GM18861 (cell line): ENCODE measurements around the gene RTP5.
A peak's percentile ranks its signal among the peaks of the same experiment; 100 is the strongest.

Source experiments
- ATAC-seq: cut with Tn5 transposase; IDR thresholded peaks from one replicate; pipeline ENCODE4 v1.9.1; 2021; ENCODE audit not compliant: unreplicated experiment

RTP5 gene

DNA sequence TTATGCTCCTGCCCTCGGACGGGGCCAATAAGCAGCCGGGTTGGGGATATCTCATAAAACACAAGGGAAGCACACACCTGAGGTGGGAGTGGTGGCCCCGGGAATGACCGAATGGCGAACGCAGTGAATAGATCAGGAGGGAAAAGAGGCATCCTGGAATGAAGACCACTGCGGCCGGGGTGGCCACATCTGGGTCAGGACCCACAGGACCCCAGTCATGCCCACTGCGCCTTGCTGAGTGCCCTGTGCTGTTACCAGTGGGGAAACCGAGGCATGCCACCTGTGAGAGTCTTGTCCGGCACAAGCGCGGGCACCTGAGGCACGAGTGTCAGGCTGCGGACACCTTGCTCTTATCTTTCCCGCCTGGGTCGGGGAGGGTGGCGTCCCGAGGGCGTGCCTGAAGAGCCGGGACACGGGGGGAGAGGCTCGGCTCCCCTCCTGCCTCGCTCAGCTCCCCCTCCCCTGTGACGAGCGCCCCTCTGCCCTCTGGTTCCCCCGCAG lies 12.4 kb upstream of the RTP5 start:
- ATAC-seq: no peak

DNA sequence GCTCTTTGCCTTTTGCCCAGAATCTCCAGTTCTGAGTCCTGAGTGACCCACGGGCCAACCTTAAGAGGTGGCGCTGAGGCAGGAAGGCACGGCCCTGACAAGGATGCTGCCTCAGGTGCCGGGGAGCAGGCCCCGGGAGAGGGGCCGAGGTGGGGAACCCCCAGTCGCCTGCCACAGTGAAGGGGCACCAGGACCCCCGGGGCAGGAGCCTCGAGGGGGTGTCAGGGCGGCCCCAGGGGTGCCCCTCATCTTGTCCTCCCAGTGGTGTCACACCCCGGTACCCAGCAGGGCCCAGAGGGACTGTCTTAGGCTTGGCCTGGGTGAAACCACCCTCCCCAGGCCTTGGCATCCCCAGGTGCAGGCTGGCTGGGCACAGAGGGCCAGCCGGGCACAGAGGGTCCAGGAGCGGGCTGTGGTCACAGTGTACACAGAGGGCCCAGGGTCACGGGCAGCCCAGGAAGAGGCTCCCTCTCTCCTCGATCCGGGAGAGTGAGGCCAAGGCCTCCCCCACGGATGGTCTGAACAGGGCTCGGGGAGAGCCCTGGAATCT lies 11.9 kb upstream of the RTP5 start:
- no peak for ATAC-seq

DNA sequence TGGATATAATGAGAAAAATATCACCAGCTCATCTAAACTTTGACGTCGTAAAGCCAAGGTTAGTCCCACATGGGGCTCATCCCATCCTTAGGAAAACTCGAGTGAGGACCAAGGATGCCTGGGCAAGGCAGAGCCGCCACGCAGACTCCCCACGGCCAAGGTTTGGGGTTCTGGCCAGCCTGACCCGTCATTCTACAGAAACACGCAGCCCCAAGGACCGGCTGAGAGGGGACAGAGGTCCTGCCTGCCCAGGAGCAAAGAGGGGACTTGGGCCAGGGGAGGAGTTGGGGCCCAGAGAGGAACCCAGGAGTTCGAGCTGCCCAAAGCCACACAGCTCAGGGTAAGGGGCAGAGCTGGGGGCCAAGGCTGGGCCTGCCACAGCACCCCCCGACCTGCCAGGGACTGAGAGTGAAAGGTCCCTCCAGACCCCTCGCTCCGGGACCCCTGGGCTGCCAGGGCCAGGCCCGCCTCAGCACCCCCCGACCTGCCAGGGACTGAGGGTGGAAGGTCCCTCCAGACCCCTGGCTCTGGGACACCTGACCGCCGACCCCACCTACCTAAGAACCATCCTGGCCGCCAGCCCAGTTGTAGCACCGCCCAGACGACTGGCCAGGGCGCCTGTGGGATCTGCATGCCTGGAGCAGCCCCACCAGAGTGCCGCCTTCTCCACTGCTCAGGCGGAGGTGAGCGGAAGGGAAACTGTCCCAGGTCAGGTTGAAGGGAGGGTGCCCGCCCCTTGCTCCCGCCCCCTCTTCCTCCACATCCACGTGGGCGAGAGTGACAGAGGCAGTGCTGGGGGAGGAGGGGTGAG lies 11.1 kb upstream of the RTP5 start, which contains the start of gene PDCD1:
PDCD1 (minus strand) TSS at position 689 of the 811 bp plus-strand sequence; CDS start at position 633, 56 bp downstream.
- no peak for ATAC-seq

DNA sequence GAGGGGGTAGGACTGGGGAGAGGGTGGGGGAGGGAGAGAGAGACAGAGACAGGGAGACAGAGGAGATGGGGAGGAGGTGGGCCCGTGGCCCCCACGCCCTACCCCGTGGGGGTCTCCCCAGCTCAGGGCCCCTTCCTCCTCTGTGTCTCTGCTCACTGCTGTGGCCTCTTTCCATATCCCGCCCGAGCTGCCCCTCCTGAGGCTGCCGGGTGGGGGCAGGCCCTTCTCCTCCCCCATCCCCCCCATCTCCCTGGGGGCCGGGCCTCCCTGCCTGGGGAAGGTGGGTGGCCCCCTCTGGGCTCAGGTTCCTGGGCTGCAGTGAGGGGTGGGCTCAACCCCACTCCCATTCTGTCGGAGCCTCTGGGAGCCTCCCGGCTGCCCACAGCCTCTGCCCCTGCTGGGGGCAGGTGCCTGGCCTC lies 10.5 kb upstream of the RTP5 start:
- ATAC-seq: peak; percentile 6

DNA sequence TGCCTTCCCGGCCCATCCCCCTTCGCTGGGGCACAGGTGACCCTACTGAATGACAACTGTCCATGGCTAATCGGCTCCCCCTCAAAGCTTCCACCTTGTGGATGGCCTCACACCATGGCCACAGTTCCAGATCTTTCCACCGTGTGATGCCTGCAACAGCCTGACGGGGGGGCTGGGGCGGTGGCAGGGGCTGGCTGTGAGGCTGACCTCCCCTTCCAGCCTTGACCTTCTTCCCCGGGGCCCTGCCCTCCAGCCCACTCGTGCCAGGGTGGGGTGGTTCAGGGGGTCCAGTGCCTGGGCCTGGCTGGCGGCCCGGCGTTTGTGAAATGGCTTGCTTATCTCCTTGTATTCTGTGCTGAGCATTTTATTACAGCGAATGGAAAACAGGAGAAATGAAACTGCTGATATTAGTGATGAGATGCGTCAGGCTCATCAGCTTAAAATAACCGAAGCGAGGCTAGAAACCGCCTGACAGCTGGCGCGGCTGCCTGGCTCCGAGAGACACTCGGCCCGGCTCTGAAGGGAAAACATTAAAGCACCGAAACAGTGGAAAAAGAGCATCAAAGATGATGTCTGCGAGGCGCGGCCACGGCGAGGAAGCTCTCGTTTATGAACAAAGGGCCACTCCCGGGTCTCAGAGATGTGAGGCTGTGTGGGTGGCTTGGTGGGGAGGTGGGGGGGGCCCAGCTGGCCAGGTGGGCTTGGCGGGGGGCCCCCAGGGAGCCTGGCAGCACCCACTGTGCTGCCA lies 9.9 kb upstream of the RTP5 start:
- ATAC-seq: peak; percentile 34

DNA sequence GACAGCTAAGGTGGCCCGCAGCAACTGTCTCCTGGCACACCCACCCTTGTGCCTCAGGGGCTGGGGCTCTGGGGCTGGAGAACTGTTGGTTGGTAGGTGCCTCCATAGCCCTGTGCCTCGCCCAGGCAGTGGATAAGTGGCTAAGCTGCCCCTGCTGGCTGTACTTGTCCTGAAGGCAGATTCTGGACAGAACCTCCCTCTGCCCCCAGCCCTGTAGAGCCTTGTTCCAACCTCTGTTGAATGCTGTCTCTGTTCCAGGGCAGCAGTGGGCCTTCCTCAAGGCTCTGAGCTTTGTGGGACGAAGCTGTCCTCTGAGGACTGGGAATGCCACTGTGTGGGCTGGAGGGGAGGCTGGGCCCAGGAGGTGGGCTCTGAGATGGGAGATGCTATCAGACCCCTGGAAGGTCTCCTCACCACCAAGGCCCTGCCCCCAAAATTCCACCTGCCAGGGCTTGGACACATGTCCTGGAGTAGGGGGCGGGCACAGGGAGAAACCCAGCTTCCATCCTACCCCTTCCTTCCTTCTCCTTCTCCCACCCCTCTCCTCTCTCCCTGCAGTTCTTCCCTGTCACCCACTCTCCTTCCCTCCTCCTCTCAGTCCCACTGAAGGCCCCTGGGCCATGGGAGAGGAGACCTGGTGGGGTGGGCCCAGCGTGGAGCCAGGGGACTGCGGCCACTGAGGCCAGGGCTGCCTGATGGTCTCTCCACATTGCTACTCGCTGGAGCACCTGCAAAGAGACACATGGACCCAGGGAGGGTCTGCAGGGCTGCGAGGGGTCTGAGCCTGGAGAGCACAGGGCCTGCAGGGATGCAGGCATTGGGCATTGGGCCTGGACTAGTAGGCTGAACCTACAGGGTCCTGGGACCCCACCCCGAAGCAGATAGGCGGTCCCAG lies 9.1 kb upstream of the RTP5 start:
- ATAC-seq: no peak

DNA sequence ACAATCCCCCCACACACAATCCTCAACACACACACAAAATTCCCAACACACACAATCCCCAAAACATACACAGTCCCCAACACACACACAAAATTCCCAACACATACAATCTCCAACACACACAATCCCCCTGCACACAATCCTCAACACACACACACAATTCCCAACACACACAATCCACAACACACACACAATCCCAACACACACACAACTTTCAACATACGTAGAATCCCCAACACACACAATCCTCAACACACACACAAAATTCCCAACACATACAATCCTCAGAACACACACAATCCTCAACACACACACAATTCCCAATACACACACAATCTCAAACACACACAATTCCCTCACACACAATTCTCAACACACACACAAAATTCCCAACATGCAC lies 8.3 kb upstream of the RTP5 start:
- ATAC-seq: no peak

DNA sequence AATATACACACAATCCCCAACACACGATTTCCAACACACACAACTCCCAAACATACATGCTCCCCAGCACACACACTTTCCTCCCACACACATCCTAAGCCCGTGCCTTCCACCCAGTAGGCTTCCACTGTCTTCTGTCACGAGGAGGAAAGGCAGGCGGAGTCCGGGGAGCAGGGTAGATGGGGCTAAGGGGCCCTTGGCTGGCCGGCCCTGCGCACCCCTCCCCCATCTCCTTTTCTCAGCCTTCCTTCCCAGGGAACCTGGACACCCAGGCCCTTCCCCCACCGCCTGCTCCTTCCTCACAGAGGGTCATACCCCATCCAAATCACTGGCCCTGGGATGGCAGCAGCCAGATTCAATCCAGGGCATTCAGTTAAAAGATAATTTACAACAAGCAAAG lies 7.4 kb upstream of the RTP5 start:
- ATAC-seq: no peak

DNA sequence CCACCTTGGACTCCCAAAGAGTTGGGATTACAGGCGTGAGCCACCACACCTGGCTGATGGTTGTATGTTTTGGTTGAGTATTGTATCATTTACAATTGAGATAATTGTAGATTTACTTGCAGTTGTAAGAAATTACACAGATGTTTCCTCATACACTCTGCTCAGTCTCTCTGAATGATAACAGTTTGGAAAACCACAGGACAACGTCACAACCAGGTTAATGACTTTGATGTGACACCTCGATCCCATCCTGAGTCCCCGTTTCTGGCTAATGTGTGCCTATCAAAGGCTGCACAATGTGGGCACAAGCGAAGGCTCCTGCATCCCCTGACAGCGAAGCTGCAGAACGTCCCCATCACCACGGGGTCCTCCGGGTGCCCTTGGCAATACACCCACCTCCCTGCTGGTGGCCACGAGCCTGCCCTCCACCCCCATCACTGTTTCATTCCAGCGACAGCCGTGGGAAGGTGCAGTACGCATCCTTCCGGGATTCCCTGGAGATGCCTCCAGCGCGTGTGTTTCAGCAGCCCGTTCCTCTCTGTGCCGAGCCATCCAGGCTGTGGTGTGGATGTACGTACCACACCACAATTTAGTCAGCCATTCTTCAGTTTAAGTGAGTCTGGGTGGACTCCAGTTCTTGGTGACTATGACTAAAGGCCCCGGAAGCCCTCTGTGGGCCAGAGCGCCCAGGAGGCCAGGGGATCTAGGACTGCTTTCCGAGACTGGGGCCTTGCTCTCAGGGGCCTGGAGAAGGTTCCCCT lies 6.6 kb upstream of the RTP5 start:
- ATAC-seq: no peak

DNA sequence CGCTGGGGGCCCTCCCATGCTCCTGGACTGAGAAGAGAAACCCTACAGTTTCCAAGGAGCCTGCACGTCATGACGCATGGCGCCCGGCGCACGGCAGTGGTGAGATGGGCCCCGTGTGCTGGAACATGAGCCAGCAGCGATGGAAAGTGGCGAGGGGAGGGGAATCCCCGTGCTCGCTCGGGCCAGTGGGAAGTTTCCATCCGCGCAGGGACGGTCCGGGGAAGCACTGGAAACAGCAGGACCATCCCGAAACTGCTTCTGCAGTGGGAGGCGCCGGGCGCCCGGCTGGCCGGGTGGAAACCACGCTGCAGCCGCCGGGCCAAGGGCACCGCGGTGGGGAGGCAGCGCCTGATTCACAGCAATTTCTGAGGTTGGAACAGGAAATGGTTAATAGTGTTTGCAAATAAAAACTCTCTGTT lies 6.0 kb upstream of the RTP5 start:
- no peak for ATAC-seq

DNA sequence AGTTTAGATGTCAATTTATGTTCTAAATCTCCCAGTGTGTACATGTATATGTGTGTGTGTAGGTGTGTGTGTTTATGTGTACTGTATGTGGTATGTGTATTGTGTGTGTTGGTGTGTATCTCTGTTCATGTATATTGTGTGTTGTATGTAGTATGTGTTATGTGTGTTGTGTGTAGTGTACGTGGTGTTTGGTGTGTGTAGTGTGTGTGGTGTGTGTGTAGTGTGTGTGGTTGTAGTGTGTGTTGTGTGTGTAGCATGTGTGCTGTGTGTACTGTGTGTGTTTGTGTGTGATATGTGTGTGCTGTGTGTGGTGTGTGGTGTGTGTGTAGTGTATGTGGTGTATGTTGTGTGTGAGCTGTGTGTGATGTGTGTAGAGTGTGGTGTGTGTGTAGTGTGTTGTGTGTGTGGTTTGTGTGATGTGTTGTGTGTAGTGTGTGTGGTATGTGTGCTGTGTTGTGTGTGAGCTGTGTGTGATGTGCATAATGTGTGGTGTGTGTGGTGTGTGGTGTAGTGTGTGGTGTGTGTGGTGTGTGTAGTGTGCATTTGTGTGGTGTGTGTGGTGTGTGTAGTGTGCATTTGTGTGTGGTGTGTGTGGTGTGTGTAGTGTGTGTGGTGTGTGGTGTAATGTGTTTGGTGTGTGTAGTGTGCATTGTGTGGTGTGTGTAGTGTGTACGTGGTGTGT lies 5.2 kb upstream of the RTP5 start:
- no peak for ATAC-seq

DNA sequence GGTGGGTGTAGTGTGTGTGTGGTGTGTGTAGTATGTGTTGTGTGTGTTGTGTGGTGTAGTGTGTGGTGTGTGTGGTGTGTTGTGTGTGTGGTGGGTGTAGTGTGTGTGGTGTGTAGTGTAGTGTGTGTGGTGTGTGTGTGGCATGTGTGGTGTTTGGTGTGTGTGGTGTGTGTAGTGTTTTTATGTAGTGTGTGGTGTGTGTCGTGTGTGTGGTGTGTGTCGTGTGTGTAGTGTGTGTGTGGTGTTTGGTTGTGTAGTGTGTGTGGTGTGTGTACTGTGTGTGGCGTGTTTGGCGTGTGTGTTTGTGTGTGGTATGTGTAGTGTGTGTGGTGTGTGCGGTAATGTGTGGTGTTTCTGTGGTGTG lies 4.7 kb upstream of the RTP5 start:
- ATAC-seq: no peak

DNA sequence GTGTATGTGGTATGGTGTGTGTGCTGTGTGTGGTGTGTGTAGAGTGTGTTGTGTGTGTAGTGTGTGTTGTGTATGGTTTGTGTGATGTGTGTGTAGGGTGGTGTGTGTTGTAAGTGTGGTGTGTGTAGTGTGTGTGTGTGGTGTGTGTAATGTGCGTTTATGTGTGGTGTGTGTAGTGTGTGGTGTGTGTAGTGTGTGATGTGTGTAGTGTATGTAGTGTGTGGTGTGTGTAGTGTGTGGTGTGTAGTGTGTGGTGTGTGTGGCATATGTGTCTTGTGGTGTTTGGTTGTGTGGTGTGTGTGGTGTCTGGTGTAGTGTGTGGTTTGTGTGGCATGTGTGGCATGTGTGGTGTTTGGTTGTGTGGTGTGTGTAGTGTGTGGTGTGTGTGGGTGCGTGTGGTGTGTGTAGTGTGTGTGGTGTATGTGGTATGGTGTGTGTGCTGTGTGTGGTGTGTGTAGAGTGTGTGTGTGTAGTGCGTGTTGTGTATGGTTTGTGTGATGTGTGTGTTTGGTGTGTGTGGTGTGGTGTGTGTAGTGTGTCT lies 4.0 kb upstream of the RTP5 start:
- no peak for ATAC-seq

DNA sequence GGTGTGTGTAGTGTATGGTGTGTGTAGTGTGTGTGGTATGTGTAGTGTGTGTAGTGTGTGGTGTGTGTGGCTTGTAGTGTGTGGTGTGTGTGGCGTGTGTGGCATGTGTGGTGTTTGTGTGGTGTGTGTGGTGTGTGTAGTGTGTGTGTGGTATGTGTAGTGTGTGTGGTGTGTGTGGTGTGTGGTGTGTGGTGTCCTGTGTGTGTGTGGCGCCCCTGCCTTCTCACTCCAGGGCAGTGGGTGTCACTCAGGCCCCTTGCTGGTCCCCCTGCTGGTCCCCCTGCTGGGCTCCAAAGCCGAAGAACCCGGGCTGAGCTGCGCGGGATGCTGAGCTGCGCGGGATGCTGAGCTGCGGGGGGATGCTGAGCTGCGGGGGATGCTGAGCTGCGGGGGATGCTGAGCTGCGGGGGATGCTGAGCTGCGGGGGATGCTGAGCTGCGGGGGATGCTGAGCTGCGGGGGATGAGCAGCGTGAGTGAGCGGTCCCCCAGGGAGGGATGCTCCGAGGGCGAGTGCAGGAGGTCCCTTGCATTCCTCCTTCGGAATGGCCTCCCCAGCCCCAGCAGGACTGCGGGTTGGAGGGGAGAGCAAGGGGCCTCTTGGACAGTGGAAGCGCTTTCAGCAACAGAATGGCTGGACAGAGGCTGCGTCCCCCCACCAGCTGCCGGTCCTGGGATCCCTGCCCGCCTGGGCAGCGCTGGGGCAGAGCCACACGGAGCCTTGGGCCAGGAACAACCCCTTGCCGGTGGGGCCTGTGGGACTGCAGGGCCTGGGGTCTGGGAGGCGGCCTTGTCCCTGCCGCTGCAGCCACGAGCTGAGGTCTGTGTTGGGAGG lies 3.4 kb upstream of the RTP5 start:
- ATAC-seq: no peak

DNA sequence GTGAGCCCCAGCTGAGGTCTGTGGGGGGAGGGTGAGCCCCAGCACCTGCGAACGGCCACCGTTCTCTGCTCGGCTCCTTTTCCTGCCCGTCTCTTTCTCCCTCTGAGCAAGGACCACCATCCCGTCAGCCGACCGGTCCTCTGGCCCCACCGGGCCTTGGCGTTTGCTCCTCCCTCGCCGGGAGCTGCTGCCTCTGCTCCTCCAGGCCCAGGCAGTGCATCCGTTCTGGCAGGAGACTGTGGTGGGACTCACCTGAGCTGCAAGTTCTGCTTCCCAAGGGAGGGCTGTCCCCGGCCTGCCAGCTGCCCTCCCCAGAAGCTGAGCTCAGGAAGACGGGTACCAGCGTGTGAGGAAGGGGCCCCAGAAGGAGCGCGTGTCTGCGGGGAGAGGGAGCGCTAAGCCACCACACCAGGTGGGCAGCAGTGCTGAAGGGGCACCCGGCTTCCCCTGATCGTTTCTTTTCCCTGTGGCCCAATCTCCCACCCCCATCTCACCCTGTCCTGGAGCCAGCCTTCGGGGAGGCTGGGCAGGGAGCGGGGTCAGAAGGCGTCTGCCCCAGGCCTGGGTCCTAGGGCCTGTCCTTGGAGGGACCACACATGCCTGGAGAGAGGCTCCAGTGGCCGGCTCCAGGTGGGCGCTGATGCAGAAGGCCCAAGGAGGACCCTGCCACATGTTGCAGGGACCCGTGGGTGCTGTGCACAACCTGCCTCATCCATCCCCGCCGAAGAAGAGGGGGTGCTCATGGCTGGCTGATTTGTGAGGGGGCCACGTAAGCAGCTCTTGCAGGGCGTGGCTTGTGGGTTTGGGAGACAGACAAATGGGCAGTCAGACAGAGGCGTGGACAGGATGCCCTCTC lies 2.5 kb upstream of the RTP5 start:
- ATAC-seq: no peak

DNA sequence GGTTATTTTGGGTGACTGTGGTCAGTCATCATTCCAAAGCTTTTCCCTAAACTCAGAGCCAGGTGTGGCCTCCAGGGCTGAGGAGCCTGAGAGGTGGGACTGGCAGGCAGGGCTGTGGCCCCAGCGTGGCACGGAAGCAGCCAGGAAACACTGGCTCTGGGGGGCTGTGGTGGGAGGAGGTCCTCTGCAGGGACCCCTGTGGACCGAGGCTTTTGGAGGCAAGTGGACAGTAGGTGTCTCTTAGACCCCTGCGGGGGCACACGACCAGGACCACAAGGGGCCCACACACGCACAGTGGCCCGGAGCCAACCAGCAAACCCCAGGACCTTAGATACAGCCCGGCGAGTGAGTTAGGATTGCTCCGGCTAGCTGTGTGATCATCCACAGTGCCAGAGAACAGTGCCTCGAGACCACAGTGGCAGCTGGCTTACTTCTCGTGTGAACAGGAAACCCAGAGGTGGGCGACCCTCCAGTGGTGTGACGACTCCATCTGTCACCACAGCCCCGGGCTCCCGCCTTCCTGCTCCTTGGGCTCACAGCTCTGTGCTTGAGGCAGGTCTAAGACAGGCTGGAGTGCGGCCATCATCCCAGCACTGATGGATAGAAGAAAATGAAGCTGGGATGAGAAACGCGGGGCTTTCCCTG lies 1.6 kb upstream of the RTP5 start:
- ATAC-seq: no peak

DNA sequence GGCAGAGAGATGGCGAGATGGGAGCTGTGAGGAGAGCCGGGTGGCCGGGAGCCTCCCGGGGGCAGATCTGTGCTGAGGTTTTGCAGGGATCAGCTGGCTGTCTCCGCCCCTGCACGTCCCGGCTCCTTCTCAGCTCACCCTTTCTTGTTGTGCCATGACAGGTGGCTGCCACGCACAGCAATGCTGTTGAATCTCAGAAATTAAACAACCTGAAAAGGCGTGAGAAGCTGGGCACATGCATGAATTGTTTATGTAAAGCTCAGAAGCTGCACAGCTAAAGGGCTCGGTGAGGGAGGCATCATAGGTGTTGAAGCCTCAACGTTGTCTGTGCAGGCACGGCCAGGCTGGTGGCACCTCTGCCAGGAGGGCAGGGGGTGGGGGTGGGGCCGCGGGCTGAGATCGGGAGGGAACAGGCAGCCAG lies 858 bp upstream of the RTP5 start:
- ATAC-seq: no peak
